K562 (cell line): ENCODE results near the gene FBXO15. TPM values are rescaled to one million over a fixed set of nuclear protein-coding genes. Genes with fewer than 3 reads are reported as not detected.
A peak's percentile ranks its signal among the peaks of the same experiment; 100 is the strongest.

ENCODE experiments used
- ATAC-seq: fragments of 200-7000 bp; cut with Tn5 transposase; 3 replicates; pipeline ENCODE4 v1.9.1; 2020; ENCODE audit warnings: moderate library complexity
- BruUV-seq: library from RNA; stranded (reverse); fragments of 400-500 nt; replicated peaks from 2 replicates; lab custom pipeline; 2021; lab: Mats Ljungman, UMichigan
- CTCF ChIA-PET: fragments of 300-600 bp; formaldehyde crosslinking; extraction: SDS; loops from one replicate; lab custom pipeline; 2021; ENCODE audit warnings: low intra/inter-chr PET ratio; lab: Yijun Ruan, JAX
- POLR2A ChIA-PET: fragments of 300-600, 350-650 bp; sonication (Branson Sonifier 250); formaldehyde crosslinking; extraction: SDS; loops from one replicate; lab custom pipeline; 2021; ENCODE audit warnings: antibody characterized with exemption, inconsistent platforms; lab: Yijun Ruan, JAX
- DNase-seq, 4 experiments: peaks; one replicate each; pipeline versions ENCODE4 v3.0.0 to v3.0.0-alpha.2; 2011 to 2018; ENCODE audit warnings: low spot score in 3 of 4, mixed read lengths in 3 of 4; ENCODE audit errors: extremely low read depth in 1 of 4
- FAIRE-seq: peaks from 2 replicates; lab custom pipeline; 2011; peaks lifted over from hg19 to GRCh38; lab: Jason Lieb, UNC
- H2AFZ ChIP-seq: 2 replicates; pipeline ENCODE4 v1.6.0; 2011; ENCODE audit warnings: low read depth, low read length, control low read depth, inconsistent platforms
- H3K27ac ChIP-seq: fragments of 200-600 bp; 3 replicates; pipeline ENCODE4 v1.8.0; 2011; ENCODE audit warnings: low read depth, mild to moderate bottlenecking, control low read depth, inconsistent platforms, low read length, moderate library complexity, mixed read lengths; ENCODE audit errors: extremely low read depth
- H3K27me3 ChIP-seq, 2 experiments: fragments of 300-600 bp in 1 of 2; 2 replicates in 1 of 2; 3 replicates in 1 of 2; pipeline versions ENCODE4 v1.6.0 to v1.8.0; 2011; ENCODE audit warnings: inconsistent platforms in 2 of 2, low read length in 2 of 2, mild to moderate bottlenecking in 1 of 2, mixed read lengths in 1 of 2, moderate library complexity in 1 of 2; ENCODE audit not compliant: control insufficient read depth in 2 of 2, insufficient read depth in 2 of 2
- H3K36me3 ChIP-seq: fragments of 300-600 bp; 3 replicates; pipeline ENCODE4 v1.8.0; 2011; ENCODE audit warnings: mild to moderate bottlenecking, low read length, inconsistent platforms; ENCODE audit not compliant: control insufficient read depth, insufficient read depth
- H3K4me1 ChIP-seq, 2 experiments: fragments of 200-600 bp in 1 of 2; replicated peaks in 1 of 2; 2 replicates in 1 of 2; 3 replicates in 1 of 2; pipeline versions ENCODE4 v1.5.1 to v1.8.0; 2011; ENCODE audit warnings: inconsistent platforms in 2 of 2, low read length in 2 of 2, mild to moderate bottlenecking in 1 of 2, mixed read lengths in 1 of 2, moderate library complexity in 1 of 2; ENCODE audit not compliant: control insufficient read depth in 2 of 2, insufficient read depth in 2 of 2
- H3K4me2 ChIP-seq: 2 replicates; pipeline ENCODE4 v1.6.1; 2011; ENCODE audit warnings: low read length, control low read depth, inconsistent platforms, mixed read lengths; ENCODE audit not compliant: insufficient read depth
- H3K4me3 ChIP-seq: fragments of 200-600 bp; sonication (generic), shearing (Covaris generic); 2 replicates; pipeline ENCODE4 v1.5.1; 2016; ENCODE audit warnings: control low read depth, inconsistent platforms
- H3K79me2 ChIP-seq: fragments of 200-600 bp; 3 replicates; pipeline ENCODE4 v1.8.0; 2011; ENCODE audit warnings: low read length, inconsistent platforms; ENCODE audit not compliant: control insufficient read depth, insufficient read depth
- H3K9ac ChIP-seq, 2 experiments: 2 replicates each; pipeline versions ENCODE4 v1.6.0 to v1.6.1; 2011; ENCODE audit warnings: low read depth in 2 of 2, low read length in 2 of 2, control low read depth in 1 of 2, inconsistent platforms in 1 of 2, mild to moderate bottlenecking in 1 of 2, mixed read lengths in 1 of 2; ENCODE audit not compliant: insufficient read depth in 1 of 2
- H3K9me1 ChIP-seq: one replicate; pipeline ENCODE4 v1.6.0; 2011; ENCODE audit warnings: inconsistent platforms, mild to moderate bottlenecking, low read length, moderate library complexity; ENCODE audit not compliant: control insufficient read depth, insufficient read depth
- H3K9me3 ChIP-seq: replicated peaks from 2 replicates; pipeline ENCODE4 v1.5.1; 2011; ENCODE audit warnings: low read depth, low read length, inconsistent platforms; ENCODE audit not compliant: control insufficient read depth, insufficient read depth
- H4K20me1 ChIP-seq: replicated peaks from 2 replicates; pipeline ENCODE4 v1.6.1; 2011; ENCODE audit warnings: low read length, inconsistent platforms, mixed read lengths; ENCODE audit not compliant: control insufficient read depth, insufficient read depth
- CBX1 ChIP-seq: sonication (generic); IDR thresholded peaks from 2 replicates; pipeline ENCODE4 v1.6.1; 2016; ENCODE audit warnings: antibody characterized with exemption, low read depth, mild to moderate bottlenecking
- RAD21 ChIP-seq, 2 experiments: fragments of 250-450 bp in 1 of 2; fragments of 450-650 bp in 1 of 2; sonication (Bioruptor Pico) in 1 of 2; formaldehyde crosslinking in 1 of 2; IDR thresholded peaks in 1 of 2; conservative IDR thresholded peaks in 1 of 2; 2 replicates each; pipeline versions ENCODE4 v1.4.0 to v1.8.0; 2020 to 2022; ENCODE audit warnings: mild to moderate bottlenecking in 2 of 2, moderate library complexity in 1 of 2
- SMARCE1 ChIP-seq: fragments of 450-650 bp; IDR thresholded peaks from 2 replicates; pipeline ENCODE4 v1.7.1; 2016; ENCODE audit warnings: mild to moderate bottlenecking
- SOX6 ChIP-seq: fragments of 450-650 bp; IDR thresholded peaks from 2 replicates; pipeline ENCODE4 v1.6.1; 2014; ENCODE audit warnings: mild to moderate bottlenecking
- U2AF1 ChIP-seq: fragments of 200-400 bp; formaldehyde crosslinking; optimal IDR thresholded peaks from 2 replicates; pipeline ENCODE3; 2017; ENCODE audit warnings: mild to moderate bottlenecking, low read depth, low read length, moderate library complexity
- ZNF212 ChIP-seq: fragments of 450-650 bp; formaldehyde crosslinking; IDR thresholded peaks from 2 replicates; pipeline ENCODE4 v1.4.0; 2020; ENCODE audit warnings: mild to moderate bottlenecking
- WGBS: fragments of 100-300 bp; shearing (Covaris generic); methylation state at CpG from one replicate; pipeline ENCODE4 v1.1.6; 2016; ENCODE audit warnings: low coverage, mixed read lengths; ENCODE audit not compliant: insufficient coverage; ENCODE audit errors: missing lambda C conversion rate; 5-methylcytosine and 5-hydroxymethylcytosine counted together
- in situ Hi-C: fragments of 300-500 bp; cut with MboI; formaldehyde crosslinking; loops from 4 replicates; pipeline ENCODE4 v1.15.0; 2018; ENCODE audit warnings: inconsistent platforms, mixed read lengths
- intact Hi-C: fragments of 100-400 bp; cut with micrococcal nuclease; formaldehyde crosslinking; loops from 2 replicates; pipeline ENCODE4 v1.14.2; 2022
- polyA plus RNA-seq, 8 experiments: library from polyadenylated mRNA; depleted of rRNA in 4 of 8; stranded (reverse) in 5 of 8; unstranded in 3 of 8; fragments of >200 nt; fragmentation: Nextera tagmentation in 2 of 8; fragmentation: Illumina TruSeq in 1 of 8; extraction: Ambion mirVana in 2 of 8; extraction: Trizol in 1 of 8; gene quantifications; 2 replicates each; pipeline versions ENCODE4 v1.2.1 to v1.2.3, GENCODE V29; 2011 to 2014; ENCODE audit warnings: inconsistent platforms in 1 of 8, missing spikeins in 1 of 8
- total RNA-seq, 7 experiments: library from RNA; depleted of rRNA in 6 of 7; stranded (reverse); fragments of >200 nt in 6 of 7; fragmentation: Illumina TruSeq in 2 of 7; extraction: Trizol in 2 of 7; gene quantifications; 2 replicates each; pipeline versions ENCODE4 v1.2.1 to v1.2.3, GENCODE V29; 2011 to 2021; ENCODE audit warnings: low replicate concordance in 1 of 7
- TF ChIP-seq, protein P1 (sequence below), 3 experiments: IDR thresholded peaks in 2 of 3; conservative IDR thresholded peaks in 1 of 3; 2 replicates each; pipeline ENCODE4 v1.5.1; 2011 to 2012; ENCODE audit warnings: low read length in 3 of 3, mild to moderate bottlenecking in 3 of 3, control low read depth in 2 of 3, improper control_type of control experiment in 1 of 3, inconsistent platforms in 1 of 3, low read depth in 1 of 3, mixed read lengths in 1 of 3, moderate library complexity in 1 of 3; ENCODE audit not compliant: insufficient read depth in 2 of 3
- TF ChIP-seq, protein P2 (sequence below): sonication (generic); formaldehyde crosslinking; IDR thresholded peaks from 2 replicates; pipeline ENCODE4 v1.8.1; 2023; ENCODE audit warnings: mild to moderate bottlenecking, missing genetic modification reagents

FBXO15 gene
- total and polyA plus RNA-seq, 9 of the 15 experiments (the other 6 are each of a cell fraction or from before 2014, with no cell fraction given) = 0.07 to 0.43 (median 0.27) TPM; not detected in 1

DNA sequence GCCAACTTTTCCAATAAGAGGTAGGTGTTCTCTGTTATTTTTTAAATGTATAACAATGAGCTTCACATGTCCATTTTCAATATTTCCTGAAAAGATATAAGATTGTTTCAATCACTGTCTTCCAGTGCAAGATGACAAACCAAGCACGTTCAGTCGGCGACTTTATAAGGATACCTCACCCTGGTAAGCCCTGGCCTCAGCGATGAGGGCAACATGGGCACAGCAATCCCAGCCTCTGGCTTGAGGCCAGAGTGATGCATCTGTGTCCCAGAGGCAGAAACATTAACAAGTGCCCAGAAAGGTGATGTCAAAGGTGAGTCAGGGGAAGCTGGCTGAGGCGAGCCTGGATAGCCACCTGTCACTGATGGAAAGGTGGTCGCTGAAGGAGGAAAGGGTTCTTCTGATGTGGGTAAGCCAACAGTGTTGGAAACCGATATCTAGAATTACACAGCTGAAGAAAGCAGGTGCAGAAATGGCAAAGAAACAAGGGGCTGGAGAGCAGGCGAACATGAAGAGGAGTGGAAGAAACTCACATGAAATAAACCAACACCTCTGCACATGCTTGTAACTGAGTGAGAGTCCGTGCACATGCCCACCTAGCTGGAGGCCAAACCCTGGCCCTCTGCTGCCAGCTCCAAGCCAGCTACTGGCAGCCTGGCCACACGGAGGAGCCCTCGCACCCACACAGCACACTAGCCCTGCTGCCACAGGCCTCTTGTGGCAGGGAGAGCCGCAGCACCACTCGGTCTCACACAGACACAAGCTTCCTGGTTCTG, 65.5 kb downstream of the FBXO15 start:
- Histone ChIP-seq H3K9ac (no peak overlapping the region), H3K4me3 (no peak overlapping the region)
- in situ Hi-C loops = no loop called here

More for the DNA sequence above, 65.5 kb downstream of the FBXO15 start:
- POLR2A ChIA-PET = no interaction called here
- no TSS peak for BruUV-seq
- H3K4me2 ChIP-seq = no peak overlapping the region
- H2AFZ ChIP-seq = no peak overlapping the region
- CTCF ChIA-PET = no interaction called here
- no peaks in the 10 kb centered on the region for H3K79me2 ChIP-seq
- ATAC-seq = peak; percentile 65; the same call in 2 of the 3 replicates
- H4K20me1 ChIP-seq = no peaks in the 10 kb centered on the region
- no peaks in the 10 kb centered on the region for H3K9me1 ChIP-seq
- no peaks in the 10 kb centered on the region; a peak in 1 of 5 replicates for H3K4me1 ChIP-seq
- peaks cover 0 to 39% of the 10 kb centered on the region in 2 experiments; a peak in 3 of 5 replicates for H3K27me3 ChIP-seq
- no peaks in the 10 kb centered on the region for H3K36me3 ChIP-seq
- intact Hi-C loops = no loop called here
- WGBS = 0% methylated on average over 13 of the region's 13 CpGs
- no peak for FAIRE-seq
- DNase-seq = peak in 1 of 4 experiments; percentile 9
- H3K27ac ChIP-seq = no peak overlapping the region
- no peaks in the 10 kb centered on the region for H3K9me3 ChIP-seq
- TF ChIP-seq ZNF212 (CRISPR knock-in tag) (no peak), CBX1 (no peak), U2AF1 (no peak), SOX6 (no peak), SMARCE1 (no peak), RAD21 (CRISPR knock-in tag; conservative IDR thresholded peaks at IDR 0.05 in 1 of 2, IDR thresholded peaks at IDR 0.05 in 1 of 2) (peak in 1 of 2 experiments; percentile 24; a peak in 1 of 4 replicates)
- TF ChIP-seq, protein P1, sequence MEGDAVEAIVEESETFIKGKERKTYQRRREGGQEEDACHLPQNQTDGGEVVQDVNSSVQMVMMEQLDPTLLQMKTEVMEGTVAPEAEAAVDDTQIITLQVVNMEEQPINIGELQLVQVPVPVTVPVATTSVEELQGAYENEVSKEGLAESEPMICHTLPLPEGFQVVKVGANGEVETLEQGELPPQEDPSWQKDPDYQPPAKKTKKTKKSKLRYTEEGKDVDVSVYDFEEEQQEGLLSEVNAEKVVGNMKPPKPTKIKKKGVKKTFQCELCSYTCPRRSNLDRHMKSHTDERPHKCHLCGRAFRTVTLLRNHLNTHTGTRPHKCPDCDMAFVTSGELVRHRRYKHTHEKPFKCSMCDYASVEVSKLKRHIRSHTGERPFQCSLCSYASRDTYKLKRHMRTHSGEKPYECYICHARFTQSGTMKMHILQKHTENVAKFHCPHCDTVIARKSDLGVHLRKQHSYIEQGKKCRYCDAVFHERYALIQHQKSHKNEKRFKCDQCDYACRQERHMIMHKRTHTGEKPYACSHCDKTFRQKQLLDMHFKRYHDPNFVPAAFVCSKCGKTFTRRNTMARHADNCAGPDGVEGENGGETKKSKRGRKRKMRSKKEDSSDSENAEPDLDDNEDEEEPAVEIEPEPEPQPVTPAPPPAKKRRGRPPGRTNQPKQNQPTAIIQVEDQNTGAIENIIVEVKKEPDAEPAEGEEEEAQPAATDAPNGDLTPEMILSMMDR (IDR thresholded peaks at IDR 0.05 in 2 of 3, conservative IDR thresholded peaks at IDR 0.05 in 1 of 3; ENCODE audit: insufficient read depth in 2 of 3, low read depth in 1 of 3, low read length in 3 of 3) = peak; percentile 12 to 77 (median 29); a peak in 4 of 6 replicates
- TF ChIP-seq, protein P2, sequence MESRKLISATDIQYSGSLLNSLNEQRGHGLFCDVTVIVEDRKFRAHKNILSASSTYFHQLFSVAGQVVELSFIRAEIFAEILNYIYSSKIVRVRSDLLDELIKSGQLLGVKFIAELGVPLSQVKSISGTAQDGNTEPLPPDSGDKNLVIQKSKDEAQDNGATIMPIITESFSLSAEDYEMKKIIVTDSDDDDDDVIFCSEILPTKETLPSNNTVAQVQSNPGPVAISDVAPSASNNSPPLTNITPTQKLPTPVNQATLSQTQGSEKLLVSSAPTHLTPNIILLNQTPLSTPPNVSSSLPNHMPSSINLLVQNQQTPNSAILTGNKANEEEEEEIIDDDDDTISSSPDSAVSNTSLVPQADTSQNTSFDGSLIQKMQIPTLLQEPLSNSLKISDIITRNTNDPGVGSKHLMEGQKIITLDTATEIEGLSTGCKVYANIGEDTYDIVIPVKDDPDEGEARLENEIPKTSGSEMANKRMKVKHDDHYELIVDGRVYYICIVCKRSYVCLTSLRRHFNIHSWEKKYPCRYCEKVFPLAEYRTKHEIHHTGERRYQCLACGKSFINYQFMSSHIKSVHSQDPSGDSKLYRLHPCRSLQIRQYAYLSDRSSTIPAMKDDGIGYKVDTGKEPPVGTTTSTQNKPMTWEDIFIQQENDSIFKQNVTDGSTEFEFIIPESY (CRISPR knock-in tag) = no peak
